ENCODE results near the gene TFPI.

Gene TFPI

GRCh38 chr2:187554704-187555082 is 458 bp upstream of the TFPI start:
- DNase-seq (ENCODE audit: low read depth) = no peak
- no peak overlapping the region for H3K4me3 ChIP-seq (ENCODE audit: control insufficient read depth, low read depth, low read length)
- no peak for TF ChIP-seq CTCF (IDR thresholded peaks at IDR 0.05; ENCODE audit: control insufficient read depth, insufficient read depth, low read depth, low read length, missing control alignments)

DNA sequence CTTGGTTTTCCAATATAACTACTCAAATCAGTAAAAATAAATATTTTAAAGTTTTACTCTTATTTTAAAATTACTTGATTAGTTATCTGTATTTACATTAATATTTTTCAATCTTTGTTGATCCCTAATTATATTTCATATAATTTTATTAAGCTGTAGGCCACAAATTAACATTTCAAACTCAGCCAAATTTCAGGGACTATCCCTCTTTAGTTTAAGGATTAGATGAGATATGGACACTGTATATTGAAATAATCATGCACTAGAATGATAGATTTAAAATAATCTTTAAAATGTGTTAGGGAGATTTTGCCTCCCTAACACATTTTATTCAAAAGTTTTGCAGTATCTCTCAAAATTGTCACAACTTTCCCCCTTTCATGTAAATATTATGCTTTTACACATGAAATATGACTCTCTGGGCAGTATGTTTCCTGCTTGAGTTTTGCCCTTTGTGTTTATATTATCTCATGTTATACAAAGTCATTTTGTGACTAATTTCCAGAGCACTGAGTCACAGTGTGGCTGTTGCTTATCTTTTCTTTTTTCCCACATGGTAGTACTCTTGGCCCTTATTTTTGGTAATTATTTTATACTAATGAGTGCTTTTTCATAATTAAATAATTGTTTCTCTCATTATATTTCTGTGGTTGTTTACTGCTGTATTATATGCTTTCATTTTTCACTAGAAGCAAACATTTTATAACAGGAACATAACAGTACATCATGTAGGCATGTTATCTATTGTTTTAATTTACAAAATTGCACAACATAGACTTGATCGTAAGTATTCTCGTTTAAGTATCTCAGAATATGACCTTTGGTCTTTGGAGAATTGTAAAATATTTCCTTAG is 1.2 kb downstream of the TFPI start:
- TF ChIP-seq CTCF (IDR thresholded peaks at IDR 0.05; ENCODE audit: control insufficient read depth, insufficient read depth, low read depth, low read length, missing control alignments) = no peak
- no peak for DNase-seq (ENCODE audit: low read depth)
- peak overlapping the region; percentile 25 for H3K4me3 ChIP-seq (ENCODE audit: control insufficient read depth, low read depth, low read length)

DNA sequence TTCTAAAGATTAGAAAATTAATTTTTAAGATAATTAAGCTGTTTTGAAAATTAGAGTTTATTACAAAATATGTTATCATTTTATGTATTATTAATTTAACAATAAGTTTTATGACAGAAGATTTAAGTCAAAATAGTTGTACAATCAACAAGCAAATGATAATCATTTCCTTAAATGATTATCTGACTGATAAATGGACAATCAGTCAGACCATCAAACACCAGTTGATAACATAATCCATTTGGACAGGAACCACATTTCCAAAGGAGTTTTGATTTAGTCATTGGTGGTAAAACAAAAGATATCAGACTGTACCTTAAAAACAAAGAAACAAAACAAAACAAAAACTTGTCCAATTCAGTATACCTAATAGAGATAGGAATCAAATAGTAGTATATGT is 1.9 kb downstream of the TFPI start:
- TF ChIP-seq CTCF (IDR thresholded peaks at IDR 0.05; ENCODE audit: control insufficient read depth, insufficient read depth, low read depth, low read length, missing control alignments) = no peak
- DNase-seq (ENCODE audit: low read depth) = no peak
- no peak overlapping the region for H3K4me3 ChIP-seq (ENCODE audit: control insufficient read depth, low read depth, low read length)

GRCh38 chr2:187550857-187551256 is 3.4 kb downstream of the TFPI start:
- DNase-seq (ENCODE audit: low read depth) = no peak
- no peak overlapping the region for H3K4me3 ChIP-seq (ENCODE audit: control insufficient read depth, low read depth, low read length)
- no peak for TF ChIP-seq CTCF (IDR thresholded peaks at IDR 0.05; ENCODE audit: control insufficient read depth, insufficient read depth, low read depth, low read length, missing control alignments)

GRCh38 chr2:187549951-187550555 is 4.2 kb downstream of the TFPI start:
- no peak for DNase-seq (ENCODE audit: low read depth)
- no peak for TF ChIP-seq CTCF (IDR thresholded peaks at IDR 0.05; ENCODE audit: control insufficient read depth, insufficient read depth, low read depth, low read length, missing control alignments)
- H3K4me3 ChIP-seq (ENCODE audit: control insufficient read depth, low read depth, low read length) = no peak overlapping the region

GRCh38 chr2:187549193-187549592 is 5.0 kb downstream of the TFPI start:
- TF ChIP-seq CTCF (IDR thresholded peaks at IDR 0.05; ENCODE audit: control insufficient read depth, insufficient read depth, low read depth, low read length, missing control alignments) = no peak
- H3K4me3 ChIP-seq (ENCODE audit: control insufficient read depth, low read depth, low read length) = no peak overlapping the region
- no peak for DNase-seq (ENCODE audit: low read depth)

Data from AG09309 (cell line).